Measurements from ENCODE around the gene ELOVL2.
A peak's percentile ranks its signal among the peaks of the same experiment; 100 is the strongest.
"Not testable (repeated sequence)": the region's sequence is repeated elsewhere in the genome, so short reads cannot be mapped to it uniquely, and the experiment has no call there.

ELOVL2 gene

DNA sequence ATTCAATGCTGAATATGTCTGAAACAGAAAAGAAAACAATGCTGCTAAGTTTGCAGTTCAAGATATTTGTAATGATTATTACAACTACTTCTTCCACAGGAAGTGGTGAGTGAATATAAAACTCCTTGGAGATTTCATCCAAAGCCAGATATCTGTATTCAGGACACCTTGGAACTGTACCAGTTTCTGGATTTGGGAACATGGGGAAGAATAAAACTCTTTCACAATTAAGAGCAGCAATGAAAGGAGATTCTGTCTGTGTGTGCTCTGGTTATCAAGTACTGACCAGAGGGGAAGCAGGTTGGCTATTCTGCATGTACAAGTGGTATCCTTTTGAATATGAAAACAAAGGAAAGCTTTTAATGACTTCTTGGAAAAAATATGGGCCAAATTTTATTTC is 21.1 kb downstream of the ELOVL2 start:
- no peak for DNase-seq (ENCODE audit: low read depth in 2 of 2)

DNA sequence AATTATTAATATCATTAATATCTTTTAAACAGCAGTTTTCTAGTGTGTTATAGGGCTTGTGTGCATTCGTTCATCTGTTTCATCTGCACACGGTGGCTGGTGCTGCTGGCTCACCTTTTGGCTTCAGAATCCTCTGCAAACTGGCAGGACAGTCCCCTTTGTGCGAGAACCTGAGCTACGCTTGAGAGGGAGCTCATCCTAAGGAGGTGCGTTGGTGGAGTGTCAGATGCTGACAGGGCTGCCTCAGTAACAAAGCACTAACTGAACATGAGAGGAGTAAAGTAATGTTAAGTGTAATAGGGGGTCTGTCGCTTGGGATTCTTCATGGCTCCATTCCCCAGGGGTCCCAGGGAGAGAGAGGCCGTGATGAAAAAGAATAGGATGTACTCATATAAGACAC is 22.4 kb downstream of the ELOVL2 start:
- DNase-seq (ENCODE audit: low read depth in 2 of 2), result no peak

DNA sequence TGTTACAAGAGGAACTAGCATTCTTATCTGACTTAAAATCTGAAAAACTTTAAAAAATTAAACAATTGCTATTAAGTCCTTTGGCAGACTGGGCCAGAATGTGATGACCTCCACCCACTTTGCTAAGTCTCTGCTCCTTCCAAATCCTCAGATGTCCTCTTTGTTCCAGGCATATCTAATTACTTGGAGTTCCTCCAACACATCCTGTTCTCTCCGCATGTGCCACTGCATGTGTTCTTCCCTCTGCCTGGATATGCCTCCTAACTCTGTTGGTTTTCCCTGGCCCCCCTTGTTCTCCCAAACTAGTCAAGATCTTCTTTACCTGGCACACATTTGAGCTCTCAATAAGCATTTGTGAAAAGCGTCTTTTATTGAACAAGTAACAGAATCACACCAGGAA is 23.1 kb downstream of the ELOVL2 start:
- no peak for DNase-seq (ENCODE audit: low read depth in 2 of 2)

DNA sequence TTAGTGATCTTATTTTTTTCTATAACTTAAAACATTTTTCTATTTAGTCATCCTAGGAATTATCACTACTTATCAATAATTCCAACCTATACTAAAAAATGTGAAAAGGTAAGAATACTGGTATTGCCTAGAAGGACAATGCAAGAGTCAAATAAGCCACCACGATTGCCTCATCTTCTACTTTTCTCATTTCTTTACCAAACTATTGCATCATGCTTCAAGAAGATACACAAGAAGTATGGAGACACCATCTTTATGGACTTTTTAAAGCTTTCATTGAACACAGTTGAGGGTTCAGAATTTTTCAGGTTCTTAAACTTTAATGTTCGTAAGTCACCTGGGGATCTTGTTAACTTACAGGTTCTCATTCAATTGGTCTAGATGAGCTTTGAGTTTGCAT is 25.9 kb downstream of the ELOVL2 start:
- no peak for DNase-seq (ENCODE audit: low read depth in 2 of 2)

DNA sequence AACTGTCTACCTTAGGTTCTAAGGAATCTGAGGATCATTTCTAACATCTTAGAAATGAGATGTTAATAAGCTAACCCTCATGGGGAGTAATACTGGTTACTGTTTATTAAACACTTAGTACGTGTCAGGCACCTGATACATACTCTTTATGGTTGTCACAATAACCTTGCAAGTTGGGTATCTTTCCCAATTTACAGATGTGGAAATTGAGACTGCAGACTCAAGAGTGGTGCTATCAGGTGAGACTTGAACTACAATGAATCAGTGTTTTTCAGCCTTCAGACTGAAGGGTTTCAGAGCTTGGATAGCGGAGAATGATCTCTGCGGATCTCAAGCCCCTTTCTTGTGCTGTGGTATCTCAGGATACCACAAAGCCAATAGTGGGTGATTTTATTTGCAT is 27.0 kb downstream of the ELOVL2 start:
- no peak for DNase-seq (ENCODE audit: low read depth in 2 of 2)

DNA sequence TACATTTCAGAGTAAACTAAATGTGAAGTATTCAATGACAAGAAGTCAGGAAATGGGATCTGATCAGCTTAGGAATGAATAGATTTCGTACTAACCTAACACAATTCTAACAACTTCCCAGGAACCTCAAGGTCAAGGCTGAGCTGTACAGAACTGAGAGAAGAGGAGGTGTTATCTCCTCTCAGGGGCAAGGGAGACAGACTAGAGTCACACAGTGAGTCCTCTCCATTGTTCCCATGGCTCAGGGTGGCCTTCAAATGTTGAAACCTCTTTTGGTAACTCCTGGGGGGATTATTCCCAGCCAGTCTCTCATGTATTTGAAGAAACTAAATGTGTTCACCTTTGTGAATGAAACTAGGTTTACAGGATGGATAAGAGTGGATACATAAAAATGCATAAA is 27.7 kb downstream of the ELOVL2 start:
- DNase-seq (ENCODE audit: low read depth in 2 of 2), result no peak

DNA sequence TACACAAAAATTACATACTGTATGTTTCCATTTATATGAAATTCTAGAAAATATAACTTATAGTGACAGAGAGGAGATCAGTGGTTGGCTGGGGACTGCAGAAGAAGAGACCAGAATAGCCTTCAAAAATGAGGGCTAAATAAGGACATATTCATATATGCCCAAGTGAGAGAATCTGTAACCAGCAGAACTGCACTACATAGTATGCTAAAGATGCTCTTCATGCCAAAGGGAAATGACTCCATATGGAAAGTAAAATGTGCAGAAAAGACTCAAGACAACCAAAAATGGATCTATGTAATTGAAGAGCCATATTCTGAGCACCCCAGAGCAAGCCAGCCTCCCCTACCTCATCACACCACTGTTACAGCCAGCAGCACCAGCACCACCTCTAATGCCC is 29.0 kb downstream of the ELOVL2 start:
- DNase-seq (ENCODE audit: low read depth in 2 of 2), result no peak

DNA sequence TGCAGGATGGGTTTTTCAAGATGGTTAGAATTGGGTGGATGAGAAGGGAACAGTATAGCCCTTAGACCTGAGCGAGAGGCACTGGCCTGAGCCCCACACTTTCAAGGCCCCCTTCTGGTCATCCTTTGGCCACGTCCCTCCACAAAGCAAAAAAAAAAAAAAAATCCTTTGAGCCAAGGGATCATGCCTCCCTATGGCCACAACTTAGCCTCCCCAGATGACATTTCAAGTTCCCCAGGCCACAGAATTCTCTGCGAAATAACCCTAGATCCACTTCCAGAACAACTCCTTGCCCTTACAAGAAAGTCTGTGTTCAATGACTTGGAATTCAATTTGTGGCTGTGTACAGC is 30.4 kb downstream of the ELOVL2 start:
- DNase-seq (ENCODE audit: low read depth in 2 of 2), result no peak

DNA sequence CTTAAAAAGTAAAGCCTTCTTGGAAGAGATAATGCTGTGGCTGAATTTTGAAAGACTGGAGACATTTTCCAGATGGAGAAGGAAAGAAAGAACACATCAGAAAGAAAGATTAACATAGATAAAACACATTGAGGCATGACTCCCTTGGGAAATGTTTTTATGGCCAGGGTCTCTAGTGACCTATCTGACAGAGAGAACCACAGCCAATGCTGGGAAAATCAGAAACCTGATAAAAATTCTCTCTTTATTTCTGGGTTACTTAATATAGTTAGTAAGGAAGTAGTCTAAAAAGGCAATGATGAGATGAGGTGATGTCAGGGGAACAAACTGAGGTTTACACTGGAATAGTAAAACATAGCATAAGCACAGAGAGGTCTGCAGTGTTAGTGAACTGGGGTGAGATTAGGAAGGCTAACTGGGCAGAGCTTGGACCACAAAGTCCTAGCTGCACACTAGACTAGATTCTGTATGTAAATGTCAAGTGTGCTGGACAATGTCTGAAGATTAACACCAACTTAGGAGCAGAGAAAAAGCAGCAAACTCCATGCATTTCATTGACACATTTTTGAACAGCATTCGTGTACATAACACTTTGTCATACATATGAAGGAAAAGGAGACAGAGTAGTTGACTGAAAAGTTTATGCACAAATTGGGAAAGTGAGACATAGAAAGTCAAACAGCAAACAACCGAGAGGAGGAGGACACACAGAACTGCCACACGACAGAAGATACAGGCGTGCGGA is 31.0 kb downstream of the ELOVL2 start:
- DNase-seq (ENCODE audit: low read depth in 2 of 2), result no peak

DNA sequence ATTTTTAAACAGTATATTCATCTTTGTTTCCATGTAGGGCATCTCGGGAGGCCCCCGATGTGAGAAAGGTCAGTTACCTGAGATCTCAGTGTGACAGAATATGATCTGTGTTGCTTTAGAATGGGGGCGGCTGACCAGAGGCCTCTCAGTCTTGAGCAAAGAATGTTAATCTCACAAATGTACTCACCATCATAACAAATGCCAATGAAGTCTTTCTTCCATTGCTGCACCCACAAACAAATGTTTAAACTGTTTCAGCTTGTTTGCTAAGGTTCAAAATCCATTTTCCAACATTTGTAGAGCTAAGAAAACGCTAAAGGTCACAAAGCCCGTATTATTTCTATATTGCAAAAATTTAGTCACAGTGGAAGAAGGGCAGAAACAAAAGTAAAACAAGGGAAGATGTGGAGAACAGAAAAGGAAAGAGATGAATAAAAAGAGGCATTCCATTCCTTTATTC is 31.8 kb downstream of the ELOVL2 start:
- no peak for DNase-seq (ENCODE audit: low read depth in 2 of 2)

DNA sequence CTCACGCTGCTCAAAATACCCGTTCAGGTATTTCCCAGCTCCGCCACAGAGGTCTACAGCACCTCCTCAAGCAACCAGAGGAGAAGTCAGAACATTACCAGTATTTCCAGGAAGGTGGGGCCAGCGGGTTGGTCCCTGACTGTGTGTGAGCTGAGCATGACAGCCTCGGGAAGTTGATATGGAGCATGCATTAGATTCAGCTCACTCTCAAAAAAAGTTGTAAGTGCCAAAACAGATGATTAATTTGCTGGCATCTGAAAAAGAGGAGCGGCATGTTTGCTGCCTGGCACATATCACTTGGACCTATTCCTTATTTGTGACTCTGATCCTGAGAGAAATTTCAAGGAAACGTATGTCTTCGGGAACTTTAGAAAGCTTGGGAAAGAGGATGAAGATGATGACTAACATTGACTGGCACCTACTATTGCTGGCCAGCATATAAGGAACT is 32.3 kb downstream of the ELOVL2 start:
- no peak for DNase-seq (ENCODE audit: low read depth in 2 of 2)

DNA sequence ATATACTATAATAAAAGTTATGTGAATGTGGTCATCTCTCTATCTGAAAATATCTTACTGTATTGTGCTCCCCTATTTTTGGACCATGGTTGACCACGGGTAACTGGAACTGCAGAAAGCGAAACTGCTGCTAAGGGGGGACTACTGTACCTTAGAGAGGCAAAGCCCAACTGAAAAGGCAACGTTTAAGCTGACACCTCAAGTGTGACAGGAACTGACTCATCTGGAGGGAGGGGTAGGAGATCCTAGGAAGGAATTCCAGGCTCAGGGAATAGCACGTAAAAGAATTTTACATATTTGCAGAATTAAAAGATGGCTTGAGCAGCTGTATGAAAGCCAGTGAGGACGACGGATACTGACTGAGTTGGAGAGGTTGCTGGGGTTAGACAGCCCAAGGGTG is 34.8 kb downstream of the ELOVL2 start:
- peak in 1 of 2 experiments; percentile 34 for DNase-seq (ENCODE audit: low read depth in 2 of 2)

DNA sequence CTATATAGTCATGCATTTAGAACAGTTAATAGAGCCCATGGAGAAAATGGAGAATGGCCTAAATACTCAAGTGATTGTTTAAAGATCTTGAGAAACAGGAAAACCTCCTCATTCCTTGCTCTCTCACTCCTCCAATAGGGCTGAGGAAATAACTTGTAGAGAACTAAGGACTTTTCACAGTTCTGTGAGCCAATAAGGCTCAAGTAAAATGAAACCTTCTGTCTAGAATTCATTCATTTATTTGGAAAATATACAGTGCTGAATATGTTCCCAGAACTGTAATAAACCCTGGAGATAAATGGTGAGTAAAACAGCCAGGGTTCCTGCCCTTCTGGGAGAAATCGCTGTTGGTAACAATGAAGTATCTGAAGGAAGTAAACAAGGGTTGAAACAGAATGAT is 35.3 kb downstream of the ELOVL2 start:
- no peak for DNase-seq (ENCODE audit: low read depth in 2 of 2)

DNA sequence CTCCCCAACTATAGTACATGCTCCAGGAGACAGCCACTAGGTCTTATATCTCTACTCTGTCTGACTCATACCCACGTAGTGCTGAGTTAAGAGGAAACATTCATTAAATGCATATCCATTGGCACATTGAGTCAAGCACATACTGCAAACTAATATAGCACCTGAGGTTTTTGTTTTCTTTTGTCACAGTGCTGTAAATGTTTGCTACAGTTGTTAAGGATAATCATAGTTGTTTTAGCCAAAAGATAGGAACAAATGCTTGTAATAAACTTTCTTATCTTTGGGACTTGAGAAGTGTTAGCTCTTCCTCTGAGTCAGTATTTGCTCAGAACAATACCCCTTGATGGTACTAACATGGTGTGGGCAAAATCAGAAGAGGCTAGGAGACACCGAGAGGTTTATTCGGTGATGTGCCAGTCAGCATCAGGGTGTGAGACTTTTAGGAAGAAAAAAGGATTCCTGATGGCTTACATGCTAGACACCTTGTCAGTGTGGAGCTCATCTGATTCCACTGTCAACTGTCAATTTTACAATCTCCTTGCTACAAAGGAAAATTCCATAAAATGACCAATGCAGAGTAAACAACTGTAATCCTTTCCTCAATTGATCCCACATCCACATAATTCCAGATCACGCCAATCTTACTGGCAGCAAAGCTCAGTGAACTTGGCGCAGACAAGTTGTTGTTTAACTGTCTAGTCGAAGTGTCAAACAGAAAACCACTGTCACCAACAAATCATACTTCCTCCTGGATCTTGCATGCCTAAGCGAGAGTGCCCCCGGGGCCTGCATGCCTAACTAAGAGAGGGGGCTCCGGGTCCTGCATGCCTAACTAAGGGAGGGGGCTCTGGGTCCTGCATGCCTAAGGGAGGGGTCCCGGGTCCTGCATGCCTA is 36.1 kb downstream of the ELOVL2 start:
- DNase-seq (ENCODE audit: low read depth in 2 of 2), result no peak

DNA sequence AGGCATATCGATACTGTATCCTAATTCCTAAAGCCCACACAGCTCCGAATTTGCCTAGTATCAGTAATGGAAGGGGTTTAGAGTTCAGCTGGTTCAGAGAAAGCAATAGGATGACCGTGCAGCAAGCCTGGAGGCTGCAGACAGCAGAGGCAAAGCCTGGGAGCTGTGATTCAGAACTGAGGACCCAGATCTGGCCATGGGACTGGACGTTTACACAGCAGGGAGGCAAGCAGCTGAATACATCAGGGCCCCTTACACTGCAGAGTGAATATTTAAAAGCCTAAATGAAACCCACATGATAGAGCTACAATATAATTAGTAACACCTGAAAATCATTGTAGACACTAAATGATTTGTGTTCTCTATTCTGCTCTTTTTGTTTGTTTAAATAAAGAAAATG is 38.0 kb downstream of the ELOVL2 start:
- peak in 1 of 2 experiments; percentile 24 for DNase-seq (ENCODE audit: low read depth in 2 of 2)

DNA sequence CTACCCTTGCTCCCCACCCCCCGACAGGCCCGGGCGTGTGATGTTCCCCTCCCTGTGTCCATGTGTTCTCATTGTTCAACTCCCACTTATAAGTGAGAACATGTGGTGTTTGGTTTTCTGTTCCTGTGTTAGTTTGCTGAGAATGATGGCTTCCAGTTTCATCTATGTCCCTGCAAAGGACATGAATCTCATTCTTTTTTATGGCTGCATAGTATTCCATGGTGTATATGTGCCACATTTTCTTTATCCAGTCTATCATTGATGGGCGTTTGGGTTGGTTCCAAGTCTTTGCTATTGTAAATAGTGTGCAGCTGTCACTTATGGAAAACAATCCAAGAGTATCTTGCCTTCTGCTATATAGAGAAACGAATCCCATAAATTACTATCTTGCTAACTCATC is 40.8 kb downstream of the ELOVL2 start:
- not testable (repeated sequence) for DNase-seq (ENCODE audit: low read depth in 2 of 2)

DNA sequence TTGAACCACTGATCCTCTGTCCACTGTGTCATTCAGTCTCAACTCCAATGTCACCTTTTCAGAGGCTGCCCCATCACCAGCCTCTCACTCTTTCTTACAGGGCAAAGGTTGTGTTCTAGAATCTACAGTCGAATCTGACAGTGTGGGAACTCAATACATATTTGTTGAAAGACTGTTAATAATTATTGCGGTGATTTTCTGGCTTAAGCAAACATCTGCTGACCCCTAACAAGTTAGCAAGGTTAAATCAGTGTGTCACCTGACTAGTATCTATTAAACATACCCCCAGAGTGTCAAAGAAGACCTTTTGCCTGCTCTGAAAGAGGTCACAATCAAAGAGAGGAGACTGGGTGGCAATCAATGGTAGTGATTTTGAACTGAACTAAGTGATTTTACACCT is 41.9 kb downstream of the ELOVL2 start:
- DNase-seq (ENCODE audit: low read depth in 2 of 2), result no peak

DNA sequence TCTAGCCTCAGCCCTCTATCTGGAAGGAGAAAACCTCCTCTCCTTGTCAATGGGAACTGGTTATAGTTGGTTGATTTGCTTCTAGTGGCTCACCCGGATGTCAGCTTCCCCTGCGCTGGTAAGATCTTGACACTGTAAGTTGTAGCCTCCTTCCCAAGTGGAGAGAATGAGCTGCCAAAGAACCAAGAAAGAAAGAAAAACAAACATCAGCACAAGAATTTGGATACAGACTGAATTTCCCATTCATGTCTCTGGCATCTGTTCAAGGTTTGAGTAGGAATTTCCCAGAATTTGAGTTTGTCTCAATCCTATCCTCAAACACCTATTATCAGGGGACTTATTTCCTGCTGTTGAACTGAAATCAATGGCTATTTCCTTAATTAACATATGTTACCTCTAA is 44.1 kb downstream of the ELOVL2 start:
- peak in 1 of 2 experiments; percentile 29 for DNase-seq (ENCODE audit: low read depth in 2 of 2)

DNA sequence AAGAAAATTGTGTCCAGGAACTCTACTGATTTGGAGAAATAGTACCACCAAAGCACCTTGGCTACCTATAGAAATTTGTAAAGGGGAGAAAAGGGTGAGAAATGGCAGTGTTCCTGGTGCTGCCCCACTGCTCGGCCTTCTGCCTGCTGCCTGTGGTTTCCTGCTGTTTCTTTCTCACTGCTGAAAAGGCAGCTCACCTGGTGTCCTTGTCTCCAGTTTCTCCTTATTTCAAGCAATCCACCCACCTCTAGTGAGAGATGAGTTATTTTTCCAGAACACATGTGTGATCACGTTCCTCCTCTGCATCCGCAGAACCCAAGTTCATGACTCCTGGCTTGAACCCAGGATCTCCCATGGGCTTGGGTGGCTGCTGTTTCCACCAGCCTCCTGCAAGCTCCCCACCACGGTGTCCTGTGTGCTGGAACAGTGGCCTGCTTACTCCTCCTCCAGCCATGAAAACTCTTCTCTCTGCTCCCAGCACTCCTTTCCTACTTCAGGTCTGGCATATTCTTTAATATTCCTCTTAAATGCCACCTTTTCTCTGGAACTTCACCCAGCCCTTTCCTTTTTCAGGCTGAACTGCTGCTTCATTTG is 48.9 kb downstream of the ELOVL2 start:
- DNase-seq (ENCODE audit: low read depth in 2 of 2), result no peak

DNA sequence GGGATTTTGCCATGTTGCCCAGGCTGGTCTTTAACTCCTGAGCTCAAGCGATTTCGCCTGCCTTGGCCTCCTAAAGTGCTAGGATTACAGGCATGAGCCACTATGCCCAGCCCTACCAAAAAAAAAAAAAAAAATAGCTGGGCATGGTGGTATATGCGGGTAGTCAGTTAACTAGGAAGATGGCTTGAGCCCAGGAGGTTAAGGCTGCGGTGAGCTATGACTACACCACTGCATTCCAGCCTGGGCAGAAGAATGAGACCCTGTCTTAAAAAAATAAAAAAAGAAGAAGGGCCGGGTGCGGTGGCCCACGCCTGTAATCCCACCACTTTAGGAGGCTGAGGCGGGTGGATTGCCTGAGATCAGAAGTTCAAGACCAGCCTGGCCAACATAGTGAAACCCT is 50.2 kb downstream of the ELOVL2 start:
- no peak for DNase-seq (ENCODE audit: low read depth in 2 of 2)

DNA sequence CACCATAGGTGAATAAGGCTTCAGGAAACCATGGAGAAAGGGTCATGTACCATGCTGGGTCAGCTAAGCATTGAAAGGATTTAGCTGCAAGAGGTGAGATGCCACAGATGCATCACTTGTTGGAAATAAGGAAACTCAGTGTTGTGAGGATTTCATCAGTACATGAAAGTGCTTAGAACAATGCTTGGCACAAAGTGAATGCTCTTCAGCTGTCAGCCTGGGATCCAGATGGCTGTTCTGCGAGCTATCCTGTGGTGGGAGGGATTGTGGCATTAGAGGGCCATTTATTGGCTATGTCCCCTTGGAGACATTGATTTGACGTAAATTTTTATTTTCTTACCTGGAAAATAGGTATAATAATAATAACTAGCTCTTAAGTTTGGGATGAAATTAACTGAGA is 53.0 kb downstream of the ELOVL2 start:
- DNase-seq (ENCODE audit: low read depth in 2 of 2), result no peak

DNA sequence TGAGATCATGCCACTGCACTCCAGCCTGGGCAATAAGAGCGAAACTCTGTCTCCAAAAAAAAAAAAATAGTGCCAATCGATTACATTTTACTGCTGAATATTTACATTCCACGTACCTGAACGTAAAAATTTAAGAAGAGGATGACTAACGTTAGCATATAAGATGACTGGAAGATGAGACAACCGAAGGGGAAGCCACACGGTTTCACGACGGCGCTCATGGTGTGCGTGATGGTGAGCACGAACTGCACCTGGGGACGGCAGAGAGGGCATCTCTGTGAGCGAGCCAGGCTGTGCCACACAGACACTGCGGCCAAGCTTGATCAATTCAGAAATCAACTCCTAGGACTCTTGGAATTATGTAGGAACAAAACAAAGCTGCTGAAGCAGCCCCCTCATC is 54.5 kb downstream of the ELOVL2 start:
- DNase-seq (ENCODE audit: low read depth in 2 of 2), result no peak

DNA sequence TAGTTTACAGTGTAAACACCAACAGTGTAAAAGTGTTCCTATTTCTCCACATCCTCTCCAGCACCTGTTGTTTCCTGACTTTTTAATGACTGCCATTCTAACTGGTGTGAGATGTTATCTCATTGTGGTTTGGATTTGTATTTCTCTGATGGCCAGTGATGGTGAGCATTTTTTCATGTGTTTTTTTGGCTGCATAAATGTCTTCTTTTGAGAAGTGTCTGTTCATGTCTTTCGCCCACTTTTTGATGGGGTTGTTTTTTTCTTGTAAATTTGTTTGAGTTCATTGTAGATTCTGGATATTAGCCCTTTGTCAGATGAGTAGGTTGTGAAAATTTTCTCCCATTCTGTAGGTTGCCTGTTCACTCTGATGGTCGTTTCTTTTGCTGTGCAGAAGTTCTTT is 59.1 kb downstream of the ELOVL2 start:
- DNase-seq (ENCODE audit: low read depth in 2 of 2), result not testable (repeated sequence)

All from fibroblast of skin of left biceps (primary cell).